Karpas-422 (cell line): ENCODE data around the gene CD40LG. TPM values are rescaled to one million over a fixed set of nuclear protein-coding genes. Genes with fewer than 3 reads are reported as not detected.

Experiments
- DNase-seq: peaks from one replicate; pipeline ENCODE4 v3.0.0-alpha.2; 2015
- H2AFZ ChIP-seq: fragments of 200-600 bp; sonication (generic); 2 replicates; pipeline ENCODE4 v1.6.1; 2014; ENCODE audit warnings: antibody characterized with exemption, low read length, mixed read lengths
- H3K27ac ChIP-seq: fragments of 200-600 bp; sonication (generic); 2 replicates; pipeline ENCODE4 v1.5.1; 2014; ENCODE audit warnings: mild to moderate bottlenecking, low read length, moderate library complexity
- H3K27me3 ChIP-seq: fragments of 200-600 bp; sonication (generic); 2 replicates; pipeline ENCODE4 v1.6.1; 2014; ENCODE audit warnings: low read length, mixed read lengths
- H3K36me3 ChIP-seq: fragments of 200-600 bp; sonication (generic); 2 replicates; pipeline ENCODE4 v1.6.1; 2014; ENCODE audit warnings: low read length, mixed read lengths; ENCODE audit not compliant: insufficient read depth
- H3K4me1 ChIP-seq: fragments of 200-600 bp; sonication (generic); 2 replicates; pipeline ENCODE4 v1.6.1; 2014; ENCODE audit warnings: mild to moderate bottlenecking, low read length, mixed read lengths
- H3K4me2 ChIP-seq: fragments of 200-600 bp; sonication (generic); 2 replicates; pipeline ENCODE4 v1.6.1; 2014; ENCODE audit warnings: low read length, low read depth, mild to moderate bottlenecking; ENCODE audit not compliant: poor library complexity, severe bottlenecking
- H3K4me3 ChIP-seq: fragments of 200-600 bp; sonication (generic); 2 replicates; pipeline ENCODE4 v1.5.1; 2014; ENCODE audit warnings: mild to moderate bottlenecking, antibody characterized with exemption, low read length, mixed read lengths
- H3K79me2 ChIP-seq: fragments of 200-600 bp; sonication (generic); 2 replicates; pipeline ENCODE4 v1.6.1; 2014; ENCODE audit warnings: mild to moderate bottlenecking, low read length, mixed read lengths
- H3K9ac ChIP-seq: fragments of 200-600 bp; sonication (generic); 2 replicates; pipeline ENCODE4 v1.6.0; 2014; ENCODE audit warnings: low read length
- H3K9me2 ChIP-seq: fragments of 200-600 bp; sonication (generic), shearing (Covaris generic); replicated peaks from 2 replicates; pipeline ENCODE4 v1.6.0; 2014; ENCODE audit warnings: mild to moderate bottlenecking, low read length, moderate library complexity; ENCODE audit not compliant: insufficient read depth
- H3K9me3 ChIP-seq: fragments of 300-700, 200-600 bp; sonication (generic); 2 replicates; pipeline ENCODE4 v1.6.1; 2014; ENCODE audit warnings: low read length, mixed read lengths
- H4K20me1 ChIP-seq: fragments of 200-600 bp; sonication (generic); 2 replicates; pipeline ENCODE4 v1.6.1; 2014; ENCODE audit warnings: mild to moderate bottlenecking, antibody characterized with exemption, low read length, low read depth; ENCODE audit not compliant: insufficient read depth
- total RNA-seq: library from RNA; depleted of rRNA; stranded (reverse); fragments of >200 nt; shearing (Covaris generic); gene quantifications from 2 replicates; pipeline ENCODE4 v1.2.3, GENCODE V29; 2014; ENCODE audit warnings: low replicate concordance

The CD40LG gene
- total RNA-seq, 1 experiment from 2014 or later: not detected

DNA sequence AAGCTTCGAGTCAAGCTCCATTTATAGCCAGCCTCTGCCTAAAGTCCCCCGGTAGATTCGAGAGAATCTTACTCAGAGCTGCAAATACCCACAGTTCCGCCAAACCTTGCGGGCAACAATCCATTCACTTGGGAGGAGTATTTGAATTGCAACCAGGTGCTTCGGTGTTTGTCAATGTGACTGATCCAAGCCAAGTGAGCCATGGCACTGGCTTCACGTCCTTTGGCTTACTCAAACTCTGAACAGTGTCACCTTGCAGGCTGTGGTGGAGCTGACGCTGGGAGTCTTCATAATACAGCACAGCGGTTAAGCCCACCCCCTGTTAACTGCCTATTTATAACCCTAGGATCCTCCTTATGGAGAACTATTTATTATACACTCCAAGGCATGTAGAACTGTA, 11.2 kb downstream of the CD40LG start:
- no peak for DNase-seq
- H3K9ac ChIP-seq: no peak overlapping the region
- no peaks in the 10 kb centered on the region for H4K20me1 ChIP-seq
- 0 out of 2 replicates have a peak, but pooled peaks cover 2% of the 10 kb centered on the region for H3K27me3 ChIP-seq
- H3K4me2 ChIP-seq: no peak overlapping the region
- no peak overlapping the region for H2AFZ ChIP-seq
- no peaks in the 10 kb centered on the region for H3K36me3 ChIP-seq
- peaks cover 4% of the 10 kb centered on the region for H3K4me1 ChIP-seq
- H3K4me3 ChIP-seq: no peak overlapping the region
- no peaks in the 10 kb centered on the region for H3K9me2 ChIP-seq
- no peaks in the 10 kb centered on the region for H3K79me2 ChIP-seq
- H3K9me3 ChIP-seq: no peaks in the 10 kb centered on the region
- H3K27ac ChIP-seq: no peak overlapping the region

- Histone ChIP-seq H3K9me2 (no peaks in the 10 kb centered on the region), H3K79me2 (no peaks in the 10 kb centered on the region), H3K27ac (no peak overlapping the region), H3K27me3 (0 out of 2 replicates have a peak, but pooled peaks cover 5% of the 10 kb centered on the region), H3K36me3 (no peaks in the 10 kb centered on the region), H3K4me2 (no peak overlapping the region), H2AFZ (no peak overlapping the region), H3K9me3 (no peaks in the 10 kb centered on the region), H4K20me1 (no peaks in the 10 kb centered on the region), H3K4me1 (peaks cover 4% of the 10 kb centered on the region), H3K4me3 (no peak overlapping the region), H3K9ac (no peak overlapping the region)
- DNase-seq: no peak
Measured at GRCh38 chrX:136660896-136661295, 12.9 kb downstream of the CD40LG start.

GRCh38 chrX:136662104-136662503, 14.1 kb downstream of the CD40LG start:
- no peaks in the 10 kb centered on the region for H3K9me3 ChIP-seq
- peaks cover 4% of the 10 kb centered on the region for H3K4me1 ChIP-seq
- no peak overlapping the region for H3K4me3 ChIP-seq
- no peak overlapping the region for H2AFZ ChIP-seq
- H3K79me2 ChIP-seq: no peaks in the 10 kb centered on the region
- H3K9ac ChIP-seq: no peak overlapping the region
- no peak overlapping the region for H3K4me2 ChIP-seq
- no peak for DNase-seq
- H3K36me3 ChIP-seq: no peaks in the 10 kb centered on the region
- no peaks in the 10 kb centered on the region for H3K9me2 ChIP-seq
- no peaks in the 10 kb centered on the region for H4K20me1 ChIP-seq
- no peak overlapping the region for H3K27ac ChIP-seq
- 0 out of 2 replicates have a peak, but pooled peaks cover 5% of the 10 kb centered on the region for H3K27me3 ChIP-seq

GRCh38 chrX:136662976-136663375, 15.0 kb downstream of the CD40LG start:
- Histone ChIP-seq H3K9ac (no peak overlapping the region), H4K20me1 (no peaks in the 10 kb centered on the region), H3K27me3 (0 out of 2 replicates have a peak, but pooled peaks cover 5% of the 10 kb centered on the region), H3K9me2 (no peaks in the 10 kb centered on the region), H3K79me2 (no peaks in the 10 kb centered on the region), H3K9me3 (no peaks in the 10 kb centered on the region), H3K4me3 (no peak overlapping the region), H3K4me1 (peaks cover 4% of the 10 kb centered on the region), H2AFZ (no peak overlapping the region), H3K27ac (no peak overlapping the region), H3K36me3 (no peaks in the 10 kb centered on the region), H3K4me2 (no peak overlapping the region)
- no peak for DNase-seq

- Histone ChIP-seq H3K27ac (no peak overlapping the region), H3K9ac (no peak overlapping the region), H3K4me3 (no peak overlapping the region), H3K27me3 (0 out of 2 replicates have a peak, but pooled peaks cover 5% of the 10 kb centered on the region), H3K4me1 (no peaks in the 10 kb centered on the region), H3K9me3 (no peaks in the 10 kb centered on the region), H3K79me2 (no peaks in the 10 kb centered on the region), H2AFZ (no peak overlapping the region), H4K20me1 (no peaks in the 10 kb centered on the region), H3K4me2 (no peak overlapping the region), H3K36me3 (no peaks in the 10 kb centered on the region), H3K9me2 (no peaks in the 10 kb centered on the region)
- DNase-seq: no peak
Measured at GRCh38 chrX:136665258-136665900, 17.4 kb downstream of the CD40LG start.

DNA sequence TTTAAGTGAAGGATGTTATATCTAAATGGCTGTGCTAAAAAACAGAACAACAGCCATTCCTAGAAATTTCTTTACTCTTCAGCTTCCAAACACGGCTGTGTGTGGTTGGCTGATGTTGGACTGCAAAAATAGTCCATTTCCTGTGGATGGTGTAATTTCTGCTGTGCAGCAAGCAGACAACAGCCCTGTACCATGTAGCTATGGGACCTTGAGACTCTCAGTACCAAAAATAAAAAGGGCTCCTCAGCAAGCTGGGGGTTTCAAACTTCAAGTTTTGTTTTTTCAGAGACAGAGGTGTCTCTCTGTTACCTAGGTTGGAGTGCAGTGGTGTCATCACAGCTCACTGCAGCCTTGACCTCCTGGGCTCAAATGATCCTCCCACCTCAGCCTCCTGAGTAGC, 18.1 kb downstream of the CD40LG start:
- no peak for DNase-seq

GRCh38 chrX:136667446-136668168, 19.6 kb downstream of the CD40LG start:
- Histone ChIP-seq H3K4me2 (no peak overlapping the region), H3K9ac (no peak overlapping the region), H3K4me3 (no peak overlapping the region), H4K20me1 (no peaks in the 10 kb centered on the region), H3K36me3 (no peaks in the 10 kb centered on the region), H3K27ac (no peak overlapping the region), H2AFZ (no peak overlapping the region), H3K27me3 (0 out of 2 replicates have a peak, but pooled peaks cover 5% of the 10 kb centered on the region), H3K4me1 (no peaks in the 10 kb centered on the region), H3K9me3 (no peaks in the 10 kb centered on the region), H3K79me2 (no peaks in the 10 kb centered on the region), H3K9me2 (no peaks in the 10 kb centered on the region)
- no peak for DNase-seq

More for the DNA sequence above, 18.1 kb downstream of the CD40LG start:
- no peaks in the 10 kb centered on the region for H3K36me3 ChIP-seq
- no peaks in the 10 kb centered on the region for H3K79me2 ChIP-seq
- 0 out of 2 replicates have a peak, but pooled peaks cover 5% of the 10 kb centered on the region for H3K27me3 ChIP-seq
- H3K4me1 ChIP-seq: no peaks in the 10 kb centered on the region
- no peak overlapping the region for H3K9ac ChIP-seq
- H2AFZ ChIP-seq: no peak overlapping the region
- no peaks in the 10 kb centered on the region for H3K9me2 ChIP-seq
- H3K9me3 ChIP-seq: no peaks in the 10 kb centered on the region
- H3K4me2 ChIP-seq: no peak overlapping the region
- H3K4me3 ChIP-seq: no peak overlapping the region
- no peak overlapping the region for H3K27ac ChIP-seq
- no peaks in the 10 kb centered on the region for H4K20me1 ChIP-seq

DNA sequence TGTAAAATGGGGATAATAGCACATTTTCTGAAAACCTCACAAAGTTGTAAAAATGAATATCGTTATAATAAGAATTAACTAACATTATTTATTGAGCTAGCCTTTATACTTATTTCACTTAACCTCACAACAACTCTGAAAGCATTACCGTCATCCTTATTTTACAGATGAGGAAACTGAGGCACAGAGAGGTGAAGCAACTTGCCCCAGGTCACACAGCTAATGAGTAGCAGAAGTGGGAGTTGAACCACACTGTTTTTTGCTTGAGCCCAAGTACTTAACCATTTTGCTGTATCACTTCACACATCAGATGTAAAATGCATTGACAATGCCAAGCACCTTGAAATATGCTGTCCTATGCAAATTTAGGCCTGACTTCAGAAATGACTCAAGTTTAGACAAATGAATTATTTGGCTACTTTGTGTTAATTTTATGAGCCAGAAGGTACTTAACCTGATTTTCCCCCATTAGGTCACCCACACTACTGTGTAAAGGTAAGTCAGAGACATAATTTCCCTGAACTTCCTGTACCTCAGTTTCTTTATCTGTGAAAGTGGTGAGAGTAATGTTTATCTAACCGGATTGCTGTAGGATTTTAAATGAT, 23.1 kb downstream of the CD40LG start:
- H3K4me3 ChIP-seq: no peak overlapping the region
- H3K27me3 ChIP-seq: no peaks in the 10 kb centered on the region
- DNase-seq: no peak
- no peaks in the 10 kb centered on the region for H3K36me3 ChIP-seq
- no peaks in the 10 kb centered on the region for H3K9me3 ChIP-seq
- no peak overlapping the region for H3K4me2 ChIP-seq
- no peak overlapping the region for H3K9ac ChIP-seq
- H4K20me1 ChIP-seq: no peaks in the 10 kb centered on the region
- H3K9me2 ChIP-seq: no peaks in the 10 kb centered on the region
- H2AFZ ChIP-seq: no peak overlapping the region
- no peaks in the 10 kb centered on the region for H3K4me1 ChIP-seq
- no peak overlapping the region for H3K27ac ChIP-seq
- H3K79me2 ChIP-seq: no peaks in the 10 kb centered on the region
